Stimulated activated CD8-positive, alpha-beta memory T cell treated with anti-CD3 and anti-CD28 coated beads, Interleukin-12 subunit alpha, Interleukin-12 subunit beta, amount 100 ng/mL, for 24 hours (primary cell): ENCODE results near the gene CAPS2.
"Not testable (repeated sequence)": the region's sequence is repeated elsewhere in the genome, so short reads cannot be mapped to it uniquely, and the experiment has no call there.

ENCODE experiments used
- DNase-seq: peaks from one replicate; pipeline ENCODE4 v3.0.0-alpha.2; 2020; ENCODE audit errors: extremely low read depth

The CAPS2 gene

GRCh38 chr12:75329918-75330826 lies at the start of gene CAPS2:
CAPS2 (minus strand) TSS chr12:75330324; CDS start chr12:75326498, 3,826 bp downstream.
- DNase-seq: no peak

GRCh38 chr12:75378354-75378753 lies 48.2 kb upstream of the CAPS2 start:
- DNase-seq: no peak

GRCh38 chr12:75374971-75375370 lies 44.8 kb upstream of the CAPS2 start:
- no peak for DNase-seq

- no peak for DNase-seq
Measured at GRCh38 chr12:75366629-75367028, 36.5 kb upstream of the CAPS2 start.

- no peak for DNase-seq
Measured at GRCh38 chr12:75364919-75365318, 34.8 kb upstream of the CAPS2 start.

GRCh38 chr12:75361408-75361807 lies 31.3 kb upstream of the CAPS2 start:
- DNase-seq: no peak

GRCh38 chr12:75360920-75361319 lies 30.8 kb upstream of the CAPS2 start:
- DNase-seq: no peak

DNA sequence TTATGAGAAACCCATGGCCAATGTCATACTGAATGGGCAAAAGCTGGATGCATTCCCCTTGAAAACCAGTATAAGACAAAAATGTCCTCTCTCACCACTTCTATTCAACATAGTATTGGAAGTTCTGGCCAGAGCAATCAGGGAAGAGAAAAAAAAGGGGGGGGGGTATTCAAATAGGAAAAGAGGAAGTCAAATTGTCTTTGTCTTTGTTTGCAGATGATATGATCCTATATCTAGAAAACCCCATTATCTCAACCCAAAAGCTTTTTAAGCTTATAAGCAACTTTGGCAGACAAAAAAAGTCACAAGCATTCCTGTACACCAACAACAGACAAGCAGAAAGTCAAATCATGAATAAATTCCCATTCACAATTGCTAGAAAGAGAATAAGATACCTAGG lies 23.9 kb upstream of the CAPS2 start:
- DNase-seq: no peak

- DNase-seq: no peak
Measured at GRCh38 chr12:75350413-75350812, 20.3 kb upstream of the CAPS2 start.

- DNase-seq: no peak
Measured at GRCh38 chr12:75349946-75350345, 19.8 kb upstream of the CAPS2 start.

DNA sequence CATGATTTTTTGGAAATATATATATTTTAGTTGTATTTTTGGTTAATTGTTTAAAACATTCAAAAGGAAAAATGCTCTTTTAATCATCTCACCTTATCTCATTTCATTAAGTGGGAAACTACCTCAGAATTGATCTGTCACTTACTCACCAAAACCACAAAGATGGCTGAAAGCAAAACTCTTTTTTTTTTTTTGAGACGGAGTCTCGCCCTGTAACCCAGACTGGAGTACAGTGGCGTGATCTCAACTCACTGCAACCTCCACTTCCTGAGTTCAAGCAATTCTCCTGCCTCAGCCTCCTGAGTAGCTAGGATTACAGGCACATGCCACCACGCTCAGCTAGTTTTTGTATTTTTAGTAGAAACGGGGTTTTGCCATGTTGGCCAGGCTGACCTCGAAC lies 16.1 kb upstream of the CAPS2 start:
- not testable (repeated sequence) for DNase-seq

GRCh38 chr12:75345531-75345930 lies 15.4 kb upstream of the CAPS2 start:
- no peak for DNase-seq

- no peak for DNase-seq
Measured at GRCh38 chr12:75341873-75342272, 11.7 kb upstream of the CAPS2 start.

DNA sequence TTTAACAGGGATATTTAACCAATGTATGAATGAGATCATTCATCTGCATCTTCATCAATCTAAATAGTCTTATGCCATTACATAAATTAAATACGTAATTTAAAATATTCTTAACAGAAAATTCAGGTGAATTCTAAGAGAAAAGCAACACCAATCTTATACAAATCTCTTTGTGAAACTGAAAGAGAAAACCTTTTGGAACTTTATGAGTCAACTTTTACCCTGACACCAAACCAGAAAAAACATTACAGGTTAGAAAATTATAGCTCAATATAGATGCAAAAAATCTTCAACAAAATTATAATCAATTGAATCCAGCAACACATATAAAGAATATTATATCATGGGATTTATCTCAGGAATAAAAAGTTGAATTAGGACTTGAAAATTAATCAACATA lies 7.8 kb upstream of the CAPS2 start:
- DNase-seq: no peak

GRCh38 chr12:75334384-75335030 lies 4.4 kb upstream of the CAPS2 start, which contains the start of gene GLIPR1L1:
GLIPR1L1 (plus strand) TSS chr12:75334670; CDS start chr12:75334729, 59 bp downstream.
- peak; percentile 61 for DNase-seq

DNA sequence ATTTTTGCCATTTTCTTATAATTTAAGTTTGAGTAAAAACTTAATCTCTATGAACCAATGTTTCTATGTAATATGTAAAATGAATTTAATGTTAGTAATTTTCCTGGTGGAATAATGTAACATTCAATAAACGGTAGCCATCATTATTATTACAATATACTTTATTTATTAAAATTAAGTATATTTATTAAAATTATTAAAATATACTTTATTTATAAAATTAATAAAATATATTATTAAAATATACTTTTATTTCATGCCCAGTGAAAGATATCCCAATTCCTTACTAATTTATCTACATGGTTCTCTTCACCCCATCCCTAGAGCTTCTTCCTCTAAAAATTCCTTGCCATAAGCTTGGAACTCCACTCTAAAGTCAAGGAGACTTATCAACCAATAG lies 2.5 kb downstream of the CAPS2 start:
- no peak for DNase-seq

GRCh38 chr12:75323663-75324062 lies 6.5 kb downstream of the CAPS2 start:
- DNase-seq: no peak

GRCh38 chr12:75322464-75322863 lies 7.7 kb downstream of the CAPS2 start:
- DNase-seq: no peak

DNA sequence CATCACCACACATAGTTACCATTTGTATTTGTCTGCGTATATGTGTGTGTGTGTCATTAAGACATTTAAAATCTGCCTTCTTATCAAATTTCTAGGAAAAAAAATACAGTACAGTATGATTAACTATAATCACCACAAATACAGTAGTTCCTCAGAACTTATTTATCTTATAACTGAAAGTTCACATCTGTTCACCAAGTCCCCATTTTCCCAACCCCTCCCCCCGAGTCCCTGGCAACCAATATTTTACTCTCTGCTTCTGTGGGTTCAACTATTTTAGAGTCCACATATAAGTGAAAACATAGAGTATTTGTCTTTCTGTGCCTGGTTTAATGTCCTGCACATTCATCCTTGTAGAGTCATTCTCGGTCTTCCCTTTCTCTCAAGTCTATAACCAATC lies 12.3 kb downstream of the CAPS2 start:
- DNase-seq: no peak

DNA sequence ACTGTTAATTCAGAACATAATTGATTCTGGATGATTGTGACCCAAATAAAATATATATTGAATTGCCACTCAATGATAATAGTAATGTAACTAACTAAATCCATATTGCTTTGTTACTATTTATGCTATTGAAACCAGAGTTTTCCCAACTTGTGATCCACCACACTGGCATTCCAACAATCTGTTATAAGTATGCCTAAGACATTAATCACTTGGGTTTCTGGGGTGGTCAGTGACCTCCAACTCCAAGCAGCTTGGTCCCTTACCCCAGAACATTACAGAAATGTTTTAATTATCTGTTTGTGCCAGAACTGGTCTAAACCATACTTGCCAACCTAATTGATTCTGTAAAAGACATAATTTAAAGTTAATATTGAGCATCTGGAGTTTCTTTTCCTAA lies 14.6 kb downstream of the CAPS2 start:
- no peak for DNase-seq

- no peak for DNase-seq
Measured at GRCh38 chr12:75311369-75311768, 18.8 kb downstream of the CAPS2 start.

GRCh38 chr12:75308279-75308678 lies 21.8 kb downstream of the CAPS2 start:
- DNase-seq: no peak
